HG03575 (cell line): ENCODE measurements around the gene EFHC1.
"Not testable (repeated sequence)": the region's sequence is repeated elsewhere in the genome, so short reads cannot be mapped to it uniquely, and the experiment has no call there.

Source experiments
- ATAC-seq: cut with Tn5 transposase; IDR thresholded peaks from one replicate; pipeline ENCODE4 v1.9.1; 2021; ENCODE audit not compliant: unreplicated experiment, insufficient number of reproducible peaks, low FRiP score; ENCODE audit errors: extremely low read depth

The EFHC1 gene

GRCh38 chr6:52423971-52424381 lies 3.8 kb downstream of the EFHC1 start:
- ATAC-seq, result no peak

GRCh38 chr6:52424513-52424912 lies 4.4 kb downstream of the EFHC1 start:
- ATAC-seq, result no peak

DNA sequence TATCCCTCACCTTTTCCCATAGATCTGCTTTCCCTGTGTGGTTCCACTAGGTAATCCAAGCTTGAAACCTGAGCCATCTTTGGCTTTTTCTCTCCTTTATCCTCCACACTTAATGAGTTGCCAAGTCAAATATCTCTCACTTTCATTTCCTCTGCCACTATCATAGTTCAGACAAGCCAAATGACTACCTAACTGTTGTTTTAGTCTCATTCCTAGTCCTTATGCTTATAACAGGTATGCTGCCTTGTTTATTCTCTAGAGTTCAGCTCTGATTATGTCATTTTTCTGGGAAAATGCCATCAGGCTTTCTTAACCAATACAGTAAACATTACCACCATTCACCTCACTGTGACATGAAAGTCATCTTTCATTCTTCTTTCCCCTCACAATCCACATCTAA lies 6.5 kb downstream of the EFHC1 start:
- ATAC-seq, result no peak

- ATAC-seq, result not testable (repeated sequence)
These were observed 13.2 kb downstream of the EFHC1 start for GRCh38 chr6:52433294-52433693.

DNA sequence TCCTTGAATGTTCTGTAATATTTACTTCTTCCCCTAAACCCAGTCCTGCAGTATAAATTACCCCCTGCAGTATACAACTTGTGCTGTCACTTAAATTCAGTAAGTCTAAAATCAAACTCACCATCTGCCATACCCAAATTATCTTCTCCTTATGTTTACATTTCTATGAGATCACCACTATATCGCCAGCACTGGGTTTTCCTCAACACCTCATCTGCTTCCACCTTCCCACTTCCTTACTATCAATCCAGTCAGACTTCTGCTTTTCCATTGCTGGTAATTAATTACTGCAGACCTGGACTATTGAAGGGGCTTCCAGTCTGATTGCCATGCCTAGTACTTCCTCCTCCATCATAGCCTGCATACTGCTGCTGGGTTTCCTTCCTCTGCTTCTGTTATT lies 15.2 kb downstream of the EFHC1 start:
- no peak for ATAC-seq

DNA sequence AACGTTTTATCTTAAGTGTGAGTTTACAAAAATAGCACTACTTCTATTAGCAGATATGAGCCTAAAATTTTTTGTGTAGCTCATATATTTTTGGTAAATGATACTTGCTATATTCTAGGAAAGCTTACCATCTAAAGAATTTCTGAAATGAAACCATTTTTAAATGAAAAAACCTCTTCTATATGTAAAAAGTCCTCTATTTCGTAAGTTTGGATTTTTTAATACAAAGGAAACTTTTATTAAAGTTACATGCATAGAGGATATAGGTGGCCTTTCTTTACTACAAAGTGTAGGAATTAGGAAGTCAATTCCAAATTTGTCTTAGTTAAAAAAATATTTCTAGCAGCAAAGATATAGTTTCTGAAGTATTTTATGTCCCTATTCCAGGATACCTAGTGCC lies 18.8 kb downstream of the EFHC1 start:
- ATAC-seq, result no peak

DNA sequence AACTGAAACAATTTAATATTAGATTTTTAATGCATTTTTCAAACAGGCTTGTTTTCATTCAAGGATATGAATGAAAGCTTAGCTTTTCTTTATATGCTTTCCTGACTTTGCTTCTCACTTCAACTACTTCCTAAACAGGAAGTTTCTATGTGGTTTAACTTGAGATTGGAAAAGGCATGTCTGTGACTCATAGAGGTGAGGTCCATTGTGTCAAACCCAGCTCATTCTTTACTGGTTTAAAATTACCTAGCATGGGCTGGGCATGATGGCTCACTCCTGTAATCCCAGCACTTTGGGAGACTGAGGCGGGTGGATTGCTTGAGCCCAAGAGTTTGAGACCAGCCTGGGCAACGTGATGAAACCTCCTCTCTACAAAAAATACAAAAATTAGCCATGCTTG lies 34.4 kb downstream of the EFHC1 start:
- ATAC-seq, result no peak

- no peak for ATAC-seq
These were observed 37.0 kb downstream of the EFHC1 start for GRCh38 chr6:52457096-52457495.

DNA sequence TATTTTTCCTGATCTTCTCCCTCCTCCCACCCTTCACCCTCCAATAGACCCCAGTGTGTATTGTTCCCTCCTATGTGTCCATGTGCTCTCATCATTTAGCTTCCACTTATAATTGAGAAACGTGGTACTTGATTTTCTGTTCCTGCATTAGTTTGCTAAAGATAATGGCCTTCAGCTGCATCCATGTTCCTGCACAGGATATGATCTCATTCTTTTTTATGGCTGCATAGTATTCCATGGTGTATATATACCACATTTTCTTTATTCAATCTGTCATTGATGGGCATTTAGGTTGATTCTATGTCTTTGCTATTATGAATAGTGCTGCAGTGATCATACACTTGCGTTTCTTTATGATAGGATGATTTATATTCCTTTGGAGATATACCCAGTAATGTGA lies 41.1 kb downstream of the EFHC1 start:
- ATAC-seq, result not testable (repeated sequence)

GRCh38 chr6:52474173-52474572 lies 54.0 kb downstream of the EFHC1 start:
- no peak for ATAC-seq

DNA sequence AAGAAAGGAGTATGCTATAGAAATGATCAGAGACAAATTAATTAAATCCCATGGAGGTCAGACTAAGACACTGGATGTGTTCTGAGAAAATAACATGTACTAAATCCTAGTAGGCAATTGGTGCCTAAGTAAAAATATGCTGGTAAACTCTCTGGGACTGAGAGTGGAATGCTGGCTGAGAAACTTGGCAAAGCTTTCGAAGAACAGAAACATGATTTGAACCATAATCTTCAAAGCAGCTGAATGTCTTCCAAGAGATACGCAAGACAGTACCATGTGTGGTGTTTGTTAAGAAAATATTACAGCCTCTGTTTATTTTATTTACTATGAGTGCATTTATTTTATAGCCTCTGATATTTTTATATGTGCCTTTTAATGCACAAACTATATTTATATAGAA lies 55.2 kb downstream of the EFHC1 start:
- ATAC-seq, result no peak

- no peak for ATAC-seq
These were observed 62.9 kb downstream of the EFHC1 start for GRCh38 chr6:52482903-52483670.

DNA sequence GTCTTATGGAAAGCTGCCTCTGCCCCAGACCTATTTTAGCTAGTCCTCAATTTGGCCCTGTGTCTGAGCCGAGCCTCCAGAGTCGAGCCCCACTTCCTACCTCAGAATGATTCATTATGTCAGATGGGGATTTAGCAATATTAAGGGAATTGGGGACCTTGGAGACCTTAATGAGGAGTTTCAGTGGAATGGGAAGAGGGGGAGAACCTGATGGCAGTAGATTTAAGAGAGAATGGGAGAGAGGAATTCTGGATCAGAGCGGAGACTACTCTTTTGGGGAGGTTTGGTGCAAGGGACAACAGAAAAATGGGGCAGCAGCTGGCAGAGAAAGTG lies 63.5 kb downstream of the EFHC1 start:
- no peak for ATAC-seq

- no peak for ATAC-seq
These were observed 69.7 kb downstream of the EFHC1 start for GRCh38 chr6:52489881-52490280.

GRCh38 chr6:52491203-52492069 lies 71.3 kb downstream of the EFHC1 start:
- no peak for ATAC-seq

DNA sequence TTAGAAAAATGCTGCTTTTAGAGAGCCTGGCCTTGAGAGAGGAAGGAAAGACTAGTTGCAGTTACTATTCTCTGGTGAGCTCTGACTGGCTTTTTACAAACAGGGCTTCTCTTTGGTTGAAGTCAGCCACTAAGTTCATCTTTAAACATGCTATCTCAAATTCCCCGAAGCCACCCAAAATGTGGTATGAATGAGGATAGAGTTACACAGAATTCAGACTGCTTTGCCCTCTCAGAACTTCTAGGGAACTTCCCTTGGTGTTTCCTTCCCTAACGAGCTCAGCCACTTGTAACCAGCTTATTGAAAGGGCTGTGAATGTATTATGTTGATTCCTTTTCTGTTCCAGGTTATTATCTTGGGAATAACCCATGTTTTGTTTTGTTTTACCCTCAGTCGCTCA lies 73.5 kb downstream of the EFHC1 start:
- ATAC-seq, result no peak

DNA sequence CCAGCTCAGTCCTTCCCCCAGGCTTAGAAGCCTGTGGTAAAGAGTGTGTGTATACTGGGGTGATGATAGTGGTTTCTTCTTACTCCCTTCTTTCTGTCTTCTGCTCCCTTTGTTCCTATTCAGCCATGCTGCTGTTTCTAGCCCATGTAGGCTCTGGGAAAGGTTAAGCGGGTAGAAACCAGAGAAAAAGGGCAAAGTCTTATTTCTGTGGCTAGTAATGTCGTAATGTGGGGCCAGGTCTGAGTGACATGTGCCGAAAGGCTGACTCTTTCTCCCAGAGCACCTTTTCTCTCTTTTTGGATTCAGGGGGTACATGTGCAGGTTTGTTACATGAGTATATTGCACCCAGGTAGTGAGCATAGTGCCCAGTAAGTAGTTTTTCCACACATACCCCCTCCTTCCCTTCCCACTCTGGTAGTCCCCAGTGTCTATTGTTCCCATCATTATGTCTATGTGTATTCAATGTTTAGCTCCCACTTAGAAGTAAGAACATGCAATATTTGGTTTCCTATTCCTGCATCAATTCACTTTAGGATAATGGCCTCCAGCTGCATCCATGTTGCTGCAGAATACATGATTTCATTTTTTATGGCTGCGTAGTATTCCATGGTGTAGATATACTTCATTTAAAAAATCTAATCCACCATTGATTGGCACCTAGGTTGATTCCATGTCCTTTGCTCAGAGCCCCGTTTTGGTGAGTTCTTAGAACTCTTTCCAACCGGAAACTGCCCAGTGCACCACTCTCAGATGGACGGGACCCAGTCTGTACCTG lies 74.3 kb downstream of the EFHC1 start:
- ATAC-seq, result no peak

- ATAC-seq, result no peak
These were observed 75.8 kb downstream of the EFHC1 start for GRCh38 chr6:52495922-52496321.

DNA sequence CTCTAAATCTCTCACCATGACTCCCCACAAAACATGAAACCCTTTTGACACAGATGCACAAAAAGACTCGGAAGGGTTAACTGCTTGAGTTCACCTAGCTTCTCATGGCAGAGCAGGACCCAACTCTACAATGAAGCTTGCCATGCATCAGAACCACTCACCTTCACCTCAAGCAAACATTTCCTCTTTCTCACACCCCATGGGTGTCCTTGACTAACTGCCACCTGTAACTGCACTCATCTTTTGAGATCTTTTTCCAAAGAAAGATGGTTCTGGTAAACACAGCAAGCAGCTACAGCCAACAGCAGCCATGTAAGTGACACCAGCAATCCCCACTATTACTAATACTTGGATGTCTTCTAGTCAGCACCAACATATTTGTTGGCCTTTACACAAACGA lies 76.5 kb downstream of the EFHC1 start:
- no peak for ATAC-seq
